Liver (tissue), 3 donors: ENCODE results near the gene STAG2.

ENCODE experiments used
- EGR1 ChIP-seq, 2 donors: IDR thresholded peaks; 2 replicates each; pipeline ENCODE4 v1.6.1; 2016 to 2018; ENCODE audit warnings: antibody characterized with exemption in 2 of 2, low read depth in 2 of 2
- RAD21 ChIP-seq, 2 donors: IDR thresholded peaks; 2 replicates each; pipeline ENCODE4 v1.6.1; 2016; ENCODE audit warnings: antibody characterized with exemption in 2 of 2, mild to moderate bottlenecking in 2 of 2
- REST ChIP-seq: IDR thresholded peaks from 2 replicates; pipeline ENCODE4 v1.6.1; 2016; ENCODE audit warnings: antibody characterized with exemption, mild to moderate bottlenecking
- YY1 ChIP-seq: IDR thresholded peaks from 2 replicates; pipeline ENCODE4 v1.6.1; 2016; ENCODE audit warnings: antibody characterized with exemption, mild to moderate bottlenecking
- TF ChIP-seq, protein P1 (sequence below): fragments of 150-350 bp; IDR thresholded peaks from 2 replicates; pipeline ENCODE4 v1.5.1; 2017; ENCODE audit warnings: improper control_type of control experiment, low read depth, low read length; ENCODE audit not compliant: missing input control
- donor health status: healthy.
- donor health status: healthy.

DNA sequence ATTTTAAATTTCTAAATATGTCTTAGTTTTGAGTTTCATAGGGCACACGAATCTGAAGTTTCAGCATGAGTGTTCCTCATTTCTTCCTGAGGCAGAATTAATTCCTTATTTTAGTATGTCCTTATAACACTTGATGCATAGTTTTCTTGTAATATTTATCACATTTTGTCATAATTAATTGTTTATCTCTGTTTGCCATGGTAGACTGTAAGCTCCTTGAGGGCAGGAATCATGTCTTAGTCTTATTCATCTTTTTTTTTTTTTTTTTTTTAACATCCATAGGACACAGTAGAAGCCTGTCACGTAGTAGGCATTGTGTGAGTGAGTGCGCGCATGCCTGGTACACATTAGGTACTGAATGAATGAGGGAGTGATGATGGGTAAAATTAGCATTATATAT lies 131.7 kb downstream of the STAG2 start:
- TF ChIP-seq EGR1 (IDR thresholded peaks at IDR 0.05; ENCODE audit: low read depth in 2 of 2) (no peak), REST (no peak), YY1 (no peak), RAD21 (IDR thresholded peaks at IDR 0.05) (no peak)
- TF ChIP-seq, protein P1, sequence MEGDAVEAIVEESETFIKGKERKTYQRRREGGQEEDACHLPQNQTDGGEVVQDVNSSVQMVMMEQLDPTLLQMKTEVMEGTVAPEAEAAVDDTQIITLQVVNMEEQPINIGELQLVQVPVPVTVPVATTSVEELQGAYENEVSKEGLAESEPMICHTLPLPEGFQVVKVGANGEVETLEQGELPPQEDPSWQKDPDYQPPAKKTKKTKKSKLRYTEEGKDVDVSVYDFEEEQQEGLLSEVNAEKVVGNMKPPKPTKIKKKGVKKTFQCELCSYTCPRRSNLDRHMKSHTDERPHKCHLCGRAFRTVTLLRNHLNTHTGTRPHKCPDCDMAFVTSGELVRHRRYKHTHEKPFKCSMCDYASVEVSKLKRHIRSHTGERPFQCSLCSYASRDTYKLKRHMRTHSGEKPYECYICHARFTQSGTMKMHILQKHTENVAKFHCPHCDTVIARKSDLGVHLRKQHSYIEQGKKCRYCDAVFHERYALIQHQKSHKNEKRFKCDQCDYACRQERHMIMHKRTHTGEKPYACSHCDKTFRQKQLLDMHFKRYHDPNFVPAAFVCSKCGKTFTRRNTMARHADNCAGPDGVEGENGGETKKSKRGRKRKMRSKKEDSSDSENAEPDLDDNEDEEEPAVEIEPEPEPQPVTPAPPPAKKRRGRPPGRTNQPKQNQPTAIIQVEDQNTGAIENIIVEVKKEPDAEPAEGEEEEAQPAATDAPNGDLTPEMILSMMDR, result no peak
